Adipose tissue (tissue), 3 donors: Measurements from ENCODE around the gene NBEA. TPM values are rescaled to one million over a fixed set of nuclear protein-coding genes. Genes with fewer than 3 reads are reported as not detected.

ENCODE experiments used
- H3K27ac ChIP-seq: one replicate; pipeline ENCODE4 v1.5.1; 2013; ENCODE audit warnings: low read depth, low read length
- WGBS, 3 donors: extraction: QIAGEN DNeasy Blood & Tissue Kit; methylation state at CpG; one replicate each; pipeline ENCODE4 v1.1.7; 2013; 5-methylcytosine and 5-hydroxymethylcytosine counted together
- polyA plus RNA-seq, 3 donors: library from polyadenylated mRNA; stranded (reverse); fragments of 200-250 nt; gene quantifications; one replicate each; pipeline ENCODE4 v1.2.3, GENCODE V29; 2013
- donor health status: healthy with polysubstance abuse.
- donor health status: Bipolar disorder and iron deficiency.
- donor health status: healthy.

Gene NBEA
- polyA plus RNA-seq, 3 donors = 1.4 to 2.2 (median 2.0) TPM

DNA sequence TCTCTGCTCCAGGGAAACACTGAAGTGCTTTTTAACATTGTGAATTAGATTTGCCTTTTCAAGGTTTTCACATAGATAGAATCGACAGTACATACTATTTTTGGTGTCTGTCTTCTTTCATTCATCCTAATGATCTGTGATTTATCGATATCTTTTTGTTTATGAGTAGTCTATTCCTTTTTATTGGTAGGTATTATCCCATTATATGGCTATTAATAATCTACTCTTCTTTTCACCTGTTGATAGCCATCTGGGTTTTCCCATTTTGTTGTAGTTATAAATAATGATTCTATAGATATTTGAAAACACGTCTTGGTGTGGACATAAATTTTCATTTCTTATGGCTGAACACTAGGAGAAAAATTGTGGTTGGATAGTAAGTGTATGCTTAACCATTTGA is 271.8 kb downstream of the NBEA start:
- WGBS, 3 donors = 90 to 96% (median 93%) methylated on average over 3 of the region's 3 CpGs
- no peak overlapping the region for H3K27ac ChIP-seq

- no peak overlapping the region for H3K27ac ChIP-seq
- WGBS, 3 donors = 34 to 81% (median 79%) methylated on average over 2 of the region's 2 CpGs
Measured at GRCh38 chr13:35216131-35216530, 274.1 kb downstream of the NBEA start.

DNA sequence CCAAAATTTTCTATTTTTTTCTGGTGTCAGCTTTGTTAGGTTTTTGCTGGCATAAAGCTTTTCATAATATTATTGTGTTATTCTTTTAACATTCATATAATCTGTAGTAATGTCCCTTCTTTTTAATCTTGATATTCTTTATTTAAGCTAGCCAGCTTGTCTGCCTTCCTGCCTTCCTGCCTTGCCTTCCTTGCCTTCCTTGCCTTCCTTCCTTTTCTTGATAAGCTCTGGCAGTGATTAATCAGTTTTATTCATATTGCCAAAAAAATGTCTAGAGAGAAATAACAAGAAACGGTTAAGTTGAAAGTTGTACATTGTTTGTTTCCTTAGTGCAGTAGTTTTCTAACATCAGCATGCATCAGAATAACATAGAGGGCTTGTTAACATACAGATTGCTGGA is 277.0 kb downstream of the NBEA start:
- no peak overlapping the region for H3K27ac ChIP-seq
- 45 to 56% (median 55%) methylated on average over 1 of the region's 1 CpG for WGBS, 3 donors

GRCh38 chr13:35225159-35225558 is 283.1 kb downstream of the NBEA start:
- no peak overlapping the region for H3K27ac ChIP-seq
- WGBS, 3 donors = 54 to 73% (median 69%) methylated on average over 1 of the region's 1 CpG

DNA sequence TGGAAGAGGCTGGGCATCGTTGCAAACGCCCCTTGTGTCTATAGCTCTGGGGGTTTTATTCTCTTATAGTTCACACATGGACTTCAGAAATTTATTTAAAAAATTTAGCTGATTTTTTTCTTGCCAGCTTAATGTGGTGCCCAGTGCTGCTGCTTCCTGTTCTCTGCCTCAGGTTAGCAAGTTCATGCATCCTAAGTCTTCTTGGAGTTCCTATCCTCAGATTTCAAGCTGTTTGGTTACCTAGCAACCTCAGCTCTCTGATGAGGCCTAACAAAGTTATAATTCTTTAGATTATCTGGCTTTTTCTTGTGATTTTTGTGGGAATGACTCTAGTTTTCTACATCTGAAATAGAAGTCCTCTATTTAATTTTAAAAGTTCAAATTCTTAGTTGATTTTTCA is 283.5 kb downstream of the NBEA start:
- whole genome bisulfite sequencing, 3 donors = 93 to 98% (median 96%) methylated on average over 2 of the region's 2 CpGs
- no peak overlapping the region for H3K27ac ChIP-seq

DNA sequence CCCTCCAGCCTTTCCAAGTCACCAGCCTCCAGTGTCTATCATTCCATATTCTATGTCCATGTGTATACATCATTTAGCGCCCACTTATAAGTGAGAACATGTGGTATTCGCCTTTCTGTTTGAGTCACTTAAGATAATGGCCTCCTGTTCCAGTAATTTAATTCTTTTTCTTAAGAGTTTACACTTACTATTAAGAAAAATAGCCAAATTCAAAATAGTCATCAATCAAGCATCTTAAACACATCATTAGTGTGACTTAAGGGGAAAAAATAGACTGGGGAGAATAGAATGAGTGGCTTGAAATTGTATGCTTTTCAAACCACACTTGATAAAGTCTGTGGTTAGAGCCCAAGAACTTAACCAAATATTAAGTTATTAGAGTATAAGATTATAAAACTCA is 286.5 kb downstream of the NBEA start:
- WGBS, 3 donors = 95 to 98% (median 96%) methylated on average over 2 of the region's 2 CpGs
- H3K27ac ChIP-seq = no peak overlapping the region

- no peak overlapping the region for H3K27ac ChIP-seq
- WGBS, 3 donors = 43 to 93% (median 89%) methylated on average over 1 of the region's 1 CpG
Measured at GRCh38 chr13:35231426-35231825, 289.4 kb downstream of the NBEA start.

DNA sequence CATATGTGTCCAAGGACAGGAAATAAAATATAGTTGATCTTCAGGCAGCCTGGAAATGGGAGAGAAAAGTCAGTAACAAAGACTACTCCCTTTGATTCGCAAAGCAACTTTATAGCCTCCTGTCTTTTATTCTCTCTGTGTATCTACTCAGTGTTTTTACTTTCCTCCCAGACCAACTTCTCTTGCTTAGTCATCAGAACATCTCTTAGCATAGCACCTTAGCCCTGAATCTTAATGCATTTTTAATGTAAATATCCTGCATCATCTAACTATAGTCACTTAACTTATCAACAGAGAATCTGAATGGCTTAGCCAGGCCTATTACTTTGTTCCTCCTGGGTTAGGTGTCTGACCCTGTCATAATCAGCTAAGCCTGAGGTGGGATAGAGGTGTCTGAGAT is 296.2 kb downstream of the NBEA start:
- WGBS, 3 donors = 87 to 100% (median 97%) methylated on average over 1 of the region's 1 CpG
- H3K27ac ChIP-seq = no peak overlapping the region

DNA sequence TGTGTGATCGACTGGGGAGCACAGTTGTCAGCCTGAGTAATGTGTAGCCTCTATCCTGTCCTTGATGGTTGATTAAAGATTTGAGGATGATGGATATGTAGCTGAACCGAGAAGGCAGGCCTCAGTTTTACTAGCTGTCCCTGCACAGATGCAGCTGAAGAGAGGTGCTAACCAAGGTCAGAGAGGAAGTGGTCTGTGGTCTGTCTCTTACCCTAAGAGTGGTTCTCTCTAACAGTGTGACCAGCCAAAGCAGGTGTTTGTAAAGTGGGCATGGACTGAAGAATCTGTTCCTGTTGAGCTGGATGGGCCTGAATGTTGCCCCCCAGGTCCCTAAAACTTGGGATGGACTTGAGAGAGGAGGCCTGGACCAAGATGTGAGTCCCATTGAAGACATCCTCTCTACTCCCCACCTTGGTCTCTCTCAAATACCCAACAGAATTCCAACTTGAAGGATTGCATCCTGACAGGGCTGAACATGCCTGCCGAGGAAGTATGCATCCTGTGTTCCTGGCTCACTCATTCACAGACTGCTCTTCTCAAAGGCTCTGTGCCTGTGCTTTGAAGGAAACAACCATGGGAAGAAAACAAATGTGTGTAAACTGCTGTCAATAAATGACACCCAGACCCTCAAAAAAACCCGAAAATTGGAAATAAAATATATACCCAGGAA is 310.6 kb downstream of the NBEA start:
- WGBS, 3 donors = 84 to 85% (median 84%) methylated on average over 4 of the region's 4 CpGs
- H3K27ac ChIP-seq = no peak overlapping the region

GRCh38 chr13:35255241-35255640 is 313.2 kb downstream of the NBEA start:
- WGBS, 3 donors = 94 to 96% (median 95%) methylated on average over 8 of the region's 8 CpGs
- no peak overlapping the region for H3K27ac ChIP-seq

- 95 to 97% (median 96%) methylated on average over 9 of the region's 9 CpGs for WGBS, 3 donors
- no peak overlapping the region for H3K27ac ChIP-seq
Measured at GRCh38 chr13:35256459-35257148, 314.5 kb downstream of the NBEA start.

DNA sequence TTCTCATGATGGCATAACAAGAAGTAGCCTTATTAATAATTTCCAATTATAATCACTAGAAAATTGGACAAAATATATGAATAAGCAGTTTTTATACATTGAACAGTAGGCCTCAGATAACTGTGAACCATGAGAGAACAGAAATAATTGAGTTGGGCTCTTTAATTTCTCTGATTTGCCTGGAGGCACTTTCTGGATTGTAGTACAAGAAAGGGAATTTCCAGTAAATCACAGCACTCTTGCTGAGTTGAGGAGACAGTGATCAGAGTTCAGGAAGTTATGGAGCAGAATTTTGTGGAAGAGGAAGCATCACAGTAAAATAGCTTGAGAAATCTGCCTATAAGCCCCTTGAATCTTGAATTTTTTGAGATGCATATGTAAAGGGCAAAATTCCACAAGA is 318.2 kb downstream of the NBEA start:
- H3K27ac ChIP-seq = no peak overlapping the region

GRCh38 chr13:35266412-35266811 is 324.3 kb downstream of the NBEA start:
- 86 to 90% (median 90%) methylated on average over 3 of the region's 3 CpGs for WGBS, 3 donors

GRCh38 chr13:35278917-35279316 is 336.8 kb downstream of the NBEA start:
- H3K27ac ChIP-seq = no peak overlapping the region

More at GRCh38 chr13:35266412-35266811, 324.3 kb downstream of the NBEA start:
- H3K27ac ChIP-seq = no peak overlapping the region

DNA sequence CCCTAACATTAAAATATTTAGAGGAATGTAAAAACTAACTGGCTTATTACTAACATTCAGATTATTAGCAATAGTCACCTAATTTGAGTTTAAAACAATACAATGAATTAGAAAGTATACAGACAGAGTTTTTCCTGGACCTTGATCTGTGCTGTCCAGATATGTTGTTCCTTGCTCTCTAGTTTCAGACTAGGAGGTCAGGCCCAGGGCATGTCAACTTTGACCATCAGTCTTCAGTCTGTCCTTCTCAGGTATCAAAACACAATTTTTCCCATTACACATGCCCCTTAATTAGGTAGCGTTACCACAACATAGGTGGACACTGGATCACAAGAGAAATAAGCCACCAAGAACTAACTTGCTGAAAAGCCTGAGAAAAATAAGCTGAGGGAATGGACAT is 337.4 kb downstream of the NBEA start:
- no peak overlapping the region for H3K27ac ChIP-seq
- WGBS, 3 donors = 88 to 100% (median 94%) methylated on average over 1 of the region's 1 CpG

- 68 to 87% (median 79%) methylated on average over 1 of the region's 1 CpG for WGBS, 3 donors
- no peak overlapping the region for H3K27ac ChIP-seq
Measured at GRCh38 chr13:35283856-35284255, 341.8 kb downstream of the NBEA start.

- H3K27ac ChIP-seq = no peak overlapping the region
- WGBS, 3 donors = 85 to 87% (median 87%) methylated on average over 4 of the region's 4 CpGs
Measured at GRCh38 chr13:35285677-35286076, 343.6 kb downstream of the NBEA start.

GRCh38 chr13:35292329-35292728 is 350.3 kb downstream of the NBEA start:
- WGBS, 3 donors = 86 to 90% (median 89%) methylated on average over 1 of the region's 1 CpG

GRCh38 chr13:35293579-35294226 is 351.6 kb downstream of the NBEA start:
- H3K27ac ChIP-seq = no peak overlapping the region

More at GRCh38 chr13:35292329-35292728, 350.3 kb downstream of the NBEA start:
- no peak overlapping the region for H3K27ac ChIP-seq

- 85 to 97% (median 94%) methylated on average over 2 of the region's 2 CpGs for WGBS, 3 donors
- no peak overlapping the region for H3K27ac ChIP-seq
Measured at GRCh38 chr13:35309706-35310105, 367.6 kb downstream of the NBEA start.
